ENCODE results near the gene TNFRSF19.

GRCh38 chr13:23695196-23695595 is 125.0 kb downstream of the TNFRSF19 start:
- TF ChIP-seq SP1 (IDR thresholded peaks at IDR 0.05): no peak
- no peak for TF ChIP-seq ELF4 (IDR thresholded peaks at IDR 0.05)
- TF ChIP-seq FOXA1 (IDR thresholded peaks at IDR 0.05): no peak
